Esophagus muscularis mucosa (tissue), 3 donors: ENCODE results near the gene PEA15.

ENCODE experiments used
- EP300 ChIP-seq: sonication (generic); formaldehyde crosslinking; IDR thresholded peaks from one replicate; pipeline ENCODE4 v1.6.1; 2017; ENCODE audit warnings: antibody characterized with exemption
- TF ChIP-seq, protein P1 (sequence below), 3 experiments: fragments of 200-600 bp in 2 of 3; fragments of 450-650 bp in 1 of 3; sonication (generic) in 2 of 3; IDR thresholded peaks; one replicate each; pipeline ENCODE4 v1.5.1; 2017 to 2019; ENCODE audit warnings: antibody characterized with exemption in 3 of 3, mild to moderate bottlenecking in 2 of 3, moderate library complexity in 1 of 3

- TF ChIP-seq, protein P1, sequence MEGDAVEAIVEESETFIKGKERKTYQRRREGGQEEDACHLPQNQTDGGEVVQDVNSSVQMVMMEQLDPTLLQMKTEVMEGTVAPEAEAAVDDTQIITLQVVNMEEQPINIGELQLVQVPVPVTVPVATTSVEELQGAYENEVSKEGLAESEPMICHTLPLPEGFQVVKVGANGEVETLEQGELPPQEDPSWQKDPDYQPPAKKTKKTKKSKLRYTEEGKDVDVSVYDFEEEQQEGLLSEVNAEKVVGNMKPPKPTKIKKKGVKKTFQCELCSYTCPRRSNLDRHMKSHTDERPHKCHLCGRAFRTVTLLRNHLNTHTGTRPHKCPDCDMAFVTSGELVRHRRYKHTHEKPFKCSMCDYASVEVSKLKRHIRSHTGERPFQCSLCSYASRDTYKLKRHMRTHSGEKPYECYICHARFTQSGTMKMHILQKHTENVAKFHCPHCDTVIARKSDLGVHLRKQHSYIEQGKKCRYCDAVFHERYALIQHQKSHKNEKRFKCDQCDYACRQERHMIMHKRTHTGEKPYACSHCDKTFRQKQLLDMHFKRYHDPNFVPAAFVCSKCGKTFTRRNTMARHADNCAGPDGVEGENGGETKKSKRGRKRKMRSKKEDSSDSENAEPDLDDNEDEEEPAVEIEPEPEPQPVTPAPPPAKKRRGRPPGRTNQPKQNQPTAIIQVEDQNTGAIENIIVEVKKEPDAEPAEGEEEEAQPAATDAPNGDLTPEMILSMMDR (IDR thresholded peaks at IDR 0.05): no peak
- no peak for TF ChIP-seq EP300
These were observed 9.0 kb upstream of the PEA15 start for GRCh38 chr1:160196143-160196542.
